ENCODE measurements around the gene RYR1.

DNA sequence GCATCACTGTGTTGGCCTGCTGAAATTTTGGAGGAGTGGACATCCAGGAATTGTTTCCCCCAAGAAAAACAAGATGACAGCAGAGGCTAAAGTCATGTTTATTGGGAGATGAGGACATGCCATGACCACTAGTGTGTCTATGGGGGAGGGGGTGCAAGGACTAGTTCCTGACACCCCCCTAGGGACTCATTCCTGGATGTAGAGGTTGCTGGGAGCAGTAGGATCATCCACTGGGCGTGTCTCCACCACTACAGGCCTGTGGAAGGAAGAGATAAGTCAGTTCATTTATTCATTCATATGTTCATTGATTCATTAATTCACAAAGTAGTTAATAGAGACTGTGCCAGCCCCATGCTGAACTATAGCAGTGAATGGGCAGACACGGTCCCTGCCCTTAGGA is 154.1 kb downstream of the RYR1 start:
- TF ChIP-seq, protein P1, sequence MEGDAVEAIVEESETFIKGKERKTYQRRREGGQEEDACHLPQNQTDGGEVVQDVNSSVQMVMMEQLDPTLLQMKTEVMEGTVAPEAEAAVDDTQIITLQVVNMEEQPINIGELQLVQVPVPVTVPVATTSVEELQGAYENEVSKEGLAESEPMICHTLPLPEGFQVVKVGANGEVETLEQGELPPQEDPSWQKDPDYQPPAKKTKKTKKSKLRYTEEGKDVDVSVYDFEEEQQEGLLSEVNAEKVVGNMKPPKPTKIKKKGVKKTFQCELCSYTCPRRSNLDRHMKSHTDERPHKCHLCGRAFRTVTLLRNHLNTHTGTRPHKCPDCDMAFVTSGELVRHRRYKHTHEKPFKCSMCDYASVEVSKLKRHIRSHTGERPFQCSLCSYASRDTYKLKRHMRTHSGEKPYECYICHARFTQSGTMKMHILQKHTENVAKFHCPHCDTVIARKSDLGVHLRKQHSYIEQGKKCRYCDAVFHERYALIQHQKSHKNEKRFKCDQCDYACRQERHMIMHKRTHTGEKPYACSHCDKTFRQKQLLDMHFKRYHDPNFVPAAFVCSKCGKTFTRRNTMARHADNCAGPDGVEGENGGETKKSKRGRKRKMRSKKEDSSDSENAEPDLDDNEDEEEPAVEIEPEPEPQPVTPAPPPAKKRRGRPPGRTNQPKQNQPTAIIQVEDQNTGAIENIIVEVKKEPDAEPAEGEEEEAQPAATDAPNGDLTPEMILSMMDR (IDR thresholded peaks at IDR 0.05; ENCODE audit: poor library complexity), result no peak
- TF ChIP-seq EZH2 (IDR thresholded peaks at IDR 0.05; ENCODE audit: borderline replicate concordance) (no peak), EZH2phosphoT487 (IDR thresholded peaks at IDR 0.05; ENCODE audit: low read depth, severe bottlenecking, unreplicated experiment) (no peak)

Data from hepatocyte (in vitro differentiated cells).